HL-60 (cell line): ENCODE results near the gene KAT6B.

Source experiments
- CTCF ChIP-seq: IDR thresholded peaks from one replicate; pipeline ENCODE4 v1.5.1; 2011; ENCODE audit warnings: low read length, control low read depth, inconsistent platforms; ENCODE audit not compliant: insufficient read depth
- POLR2AphosphoS5 ChIP-seq: IDR thresholded peaks from 2 replicates; pipeline ENCODE4 v1.6.1; 2012; ENCODE audit warnings: low read depth

GRCh38 chr10:74953214-74953613 lies 126.8 kb downstream of the KAT6B start:
- TF ChIP-seq POLR2AphosphoS5, result no peak
- no peak for TF ChIP-seq CTCF
